Activated naive CD4-positive, alpha-beta T cell treated with anti-CD3 and anti-CD28 coated beads for 36 hours (primary cell): Measurements from ENCODE around the gene ARHGAP8. TPM values are rescaled to one million over a fixed set of nuclear protein-coding genes. Genes with fewer than 3 reads are reported as not detected.
"Not testable (repeated sequence)": the region's sequence is repeated elsewhere in the genome, so short reads cannot be mapped to it uniquely, and the experiment has no call there.

Source experiments
- CTCF ChIA-PET: fragments of 350-600 bp; sonication (Branson Sonifier 250); formaldehyde crosslinking; loops from one replicate; lab custom pipeline; 2021; ENCODE audit warnings: antibody characterized with exemption; lab: Charles Lee
- DNase-seq: peaks from one replicate; pipeline ENCODE4 v3.0.0-alpha.2; 2020
- H3K27ac Mint-ChIP-seq: one replicate; pipeline ENCODE4 v1.8.0; 2021; ENCODE audit warnings: mild to moderate bottlenecking, mixed read lengths
- H3K27me3 Mint-ChIP-seq: one replicate; pipeline ENCODE4 v1.8.0; 2021; ENCODE audit warnings: low read depth, mixed read lengths
- H3K36me3 Mint-ChIP-seq: one replicate; pipeline ENCODE4 v1.8.0; 2021; ENCODE audit warnings: low read depth, mixed read lengths
- H3K4me1 Mint-ChIP-seq: one replicate; pipeline ENCODE4 v1.8.0; 2021; ENCODE audit warnings: low read depth, mixed read lengths
- H3K4me3 Mint-ChIP-seq: one replicate; pipeline ENCODE4 v1.8.0; 2021; ENCODE audit warnings: mild to moderate bottlenecking, moderate library complexity, mixed read lengths
- H3K9me3 Mint-ChIP-seq: one replicate; pipeline ENCODE4 v1.8.0; 2021; ENCODE audit warnings: mixed read lengths
- intact Hi-C: fragments of 100-400 bp; cut with micrococcal nuclease; formaldehyde crosslinking; loops from one replicate; pipeline ENCODE4 v1.15.1; 2023
- total RNA-seq, 2 experiments: library from RNA; stranded (reverse); gene quantifications; one replicate each; pipeline ENCODE4 v1.2.3, GENCODE V29; 2021

The ARHGAP8 gene
- total RNA-seq, 2 experiments from 2014 or later: 1.6 to 2.7 TPM

DNA sequence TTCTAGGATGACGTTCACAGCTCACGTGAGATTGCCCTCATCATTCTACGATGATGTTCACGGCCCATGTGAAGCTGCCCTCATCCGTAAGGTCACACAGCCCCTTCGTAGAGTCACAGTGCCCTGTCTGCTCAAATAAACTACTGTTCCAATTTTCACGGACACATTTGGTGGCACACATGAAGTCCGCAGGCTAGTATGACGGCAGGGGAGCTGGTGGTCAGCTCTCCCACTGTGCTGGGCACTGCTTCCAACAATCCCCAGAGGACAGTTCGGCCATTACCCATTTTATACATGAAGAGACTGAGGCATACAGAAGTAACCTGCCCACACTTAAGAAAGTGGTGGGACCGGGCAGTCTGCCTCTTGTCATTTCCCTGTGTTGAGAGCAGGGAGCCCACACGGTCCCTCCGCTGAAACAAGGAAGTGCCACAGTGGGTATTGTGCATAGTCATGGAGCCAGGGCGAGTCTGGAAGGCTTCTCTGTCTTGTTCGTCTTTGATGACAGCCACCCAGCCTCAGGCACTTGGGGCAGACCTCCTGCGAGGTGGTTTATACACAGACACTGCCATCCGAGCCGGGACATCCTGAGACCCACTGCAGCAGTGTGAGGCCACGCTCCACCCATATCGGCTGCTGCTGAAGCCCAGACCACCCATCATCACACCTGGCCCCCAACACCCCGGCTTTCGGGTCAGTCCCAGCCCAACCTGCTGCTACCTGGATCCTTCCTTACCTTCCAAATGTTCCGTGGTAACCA is 143.1 kb downstream of the ARHGAP8 start:
- CTCF ChIA-PET: no interaction called here
- no peak for DNase-seq
- no peak overlapping the region for H3K27ac Mint-ChIP-seq
- no peak overlapping the region for H3K4me3 Mint-ChIP-seq
- intact Hi-C loops: no loop called here
- H3K27me3 Mint-ChIP-seq: no peaks in the 10 kb centered on the region
- no peaks in the 10 kb centered on the region for H3K4me1 Mint-ChIP-seq
- H3K9me3 Mint-ChIP-seq: no peaks in the 10 kb centered on the region
- no peaks in the 10 kb centered on the region for H3K36me3 Mint-ChIP-seq

GRCh38 chr22:44898236-44898635 is 145.9 kb downstream of the ARHGAP8 start:
- H3K27ac Mint-ChIP-seq: no peak overlapping the region
- intact Hi-C loops: no loop called here
- no peak for DNase-seq
- H3K36me3 Mint-ChIP-seq: no peaks in the 10 kb centered on the region
- H3K27me3 Mint-ChIP-seq: peaks cover 7% of the 10 kb centered on the region
- H3K9me3 Mint-ChIP-seq: peaks cover 18% of the 10 kb centered on the region
- CTCF ChIA-PET: no interaction called here
- no peaks in the 10 kb centered on the region for H3K4me1 Mint-ChIP-seq
- H3K4me3 Mint-ChIP-seq: no peak overlapping the region

GRCh38 chr22:44901301-44901700 is 148.9 kb downstream of the ARHGAP8 start:
- DNase-seq: no peak
- H3K9me3 Mint-ChIP-seq: peaks cover 18% of the 10 kb centered on the region
- H3K36me3 Mint-ChIP-seq: no peaks in the 10 kb centered on the region
- intact Hi-C loops: no loop called here
- H3K27ac Mint-ChIP-seq: no peak overlapping the region
- H3K27me3 Mint-ChIP-seq: peaks cover 23% of the 10 kb centered on the region
- CTCF ChIA-PET: interaction anchor here (0.7 kb wide), 1 partner anchor 102 kb away, joined by 3 read pairs; no protein-coding TSS in a partner anchor
- no peaks in the 10 kb centered on the region for H3K4me1 Mint-ChIP-seq
- H3K4me3 Mint-ChIP-seq: no peak overlapping the region

DNA sequence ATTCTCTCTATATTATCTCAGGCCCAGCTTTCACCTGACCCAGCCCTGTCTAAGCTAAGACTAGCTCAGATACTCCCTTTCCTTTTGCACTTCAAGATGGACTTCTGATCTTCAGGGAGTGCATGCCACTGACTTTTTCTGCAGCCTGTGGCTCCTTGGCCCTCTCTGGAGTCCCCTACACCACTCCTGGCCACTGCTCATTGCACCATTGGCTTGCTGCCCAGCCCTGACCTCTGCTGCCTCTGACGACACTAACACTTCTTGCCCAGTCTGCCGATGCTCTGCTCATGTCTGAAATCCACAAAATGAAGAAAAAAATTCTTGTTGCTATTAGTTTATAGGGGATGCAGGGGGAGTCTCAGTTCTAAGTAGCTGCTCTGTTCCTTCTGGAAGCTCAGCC is 150.8 kb downstream of the ARHGAP8 start:
- CTCF ChIA-PET, H3K36me3 Mint-ChIP-seq, H3K4me1 Mint-ChIP-seq, DNase-seq, H3K27ac Mint-ChIP-seq, H3K4me3 Mint-ChIP-seq, intact Hi-C loops: not testable (repeated sequence)
- peaks cover 18% of the 10 kb centered on the region for H3K9me3 Mint-ChIP-seq
- H3K27me3 Mint-ChIP-seq: peaks cover 24% of the 10 kb centered on the region

DNA sequence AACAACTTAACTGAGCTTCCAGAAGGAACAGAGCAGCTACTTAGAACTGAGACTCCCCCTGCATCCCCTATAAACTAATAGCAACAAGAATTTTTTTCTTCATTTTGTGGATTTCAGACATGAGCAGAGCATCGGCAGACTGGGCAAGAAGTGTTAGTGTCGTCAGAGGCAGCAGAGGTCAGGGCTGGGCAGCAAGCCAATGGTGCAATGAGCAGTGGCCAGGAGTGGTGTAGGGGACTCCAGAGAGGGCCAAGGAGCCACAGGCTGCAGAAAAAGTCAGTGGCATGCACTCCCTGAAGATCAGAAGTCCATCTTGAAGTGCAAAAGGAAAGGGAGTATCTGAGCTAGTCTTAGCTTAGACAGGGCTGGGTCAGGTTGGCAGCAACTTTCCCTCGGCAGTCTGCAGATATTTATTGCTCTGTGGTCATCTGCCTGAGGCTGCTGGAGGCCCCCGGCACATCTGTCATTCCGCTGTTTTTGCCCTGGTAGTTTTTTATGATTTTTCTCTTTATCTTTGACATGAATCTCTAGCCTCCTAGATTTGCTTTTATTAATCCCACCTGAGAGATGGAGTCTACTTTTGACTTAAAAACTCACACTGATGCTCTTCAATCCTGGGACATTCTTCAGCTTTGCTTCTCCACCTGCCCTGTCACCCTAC is 152.2 kb downstream of the ARHGAP8 start:
- CTCF ChIA-PET, H3K4me3 Mint-ChIP-seq, DNase-seq, H3K36me3 Mint-ChIP-seq, intact Hi-C loops, H3K27ac Mint-ChIP-seq, H3K4me1 Mint-ChIP-seq: not testable (repeated sequence)
- Mint-ChIP-seq H3K27me3 (peaks cover 25% of the 10 kb centered on the region), H3K9me3 (peaks cover 18% of the 10 kb centered on the region)

DNA sequence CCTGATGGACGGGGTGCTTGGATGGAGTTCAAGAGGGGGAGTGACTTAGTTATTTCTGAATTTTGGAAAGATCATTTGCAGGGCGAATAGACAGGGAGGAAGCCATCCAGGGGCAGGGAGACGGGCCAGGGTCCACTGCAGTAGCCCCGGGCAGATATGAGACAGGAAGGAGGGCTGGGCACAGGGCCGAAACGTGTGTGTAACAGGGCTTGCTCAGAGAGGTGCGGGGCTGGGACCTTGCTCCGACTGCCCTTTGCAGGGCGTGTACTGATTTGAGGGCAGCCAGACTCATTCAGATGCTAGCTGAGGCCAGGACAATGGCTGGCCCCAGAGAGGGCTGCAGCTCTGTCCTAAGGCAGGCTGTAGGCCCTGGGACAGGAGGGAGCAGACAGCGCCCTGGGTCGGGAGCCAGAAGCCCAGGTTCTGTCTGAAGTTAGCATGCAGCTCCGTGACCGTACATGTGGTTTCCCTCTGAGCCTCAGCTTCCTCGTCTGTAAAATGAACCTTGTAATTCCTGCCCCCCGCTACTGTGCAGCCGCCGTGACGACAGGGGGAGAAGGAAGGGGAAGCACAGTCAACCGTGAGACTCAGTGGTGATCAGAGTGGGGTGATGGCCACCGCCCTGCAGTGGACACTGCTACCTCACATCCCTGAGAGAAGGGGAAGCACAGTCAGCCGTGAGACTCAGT is 154.0 kb downstream of the ARHGAP8 start:
- no peak for DNase-seq
- CTCF ChIA-PET: no interaction called here
- Mint-ChIP-seq H3K27ac (no peak overlapping the region), H3K4me3 (no peak overlapping the region), H3K36me3 (no peaks in the 10 kb centered on the region), H3K27me3 (peaks cover 29% of the 10 kb centered on the region), H3K9me3 (peaks cover 19% of the 10 kb centered on the region), H3K4me1 (no peaks in the 10 kb centered on the region)
- intact Hi-C loops: no loop called here

- peaks cover 29% of the 10 kb centered on the region for H3K27me3 Mint-ChIP-seq
These were observed 154.7 kb downstream of the ARHGAP8 start for GRCh38 chr22:44906999-44907644.

GRCh38 chr22:44907765-44908737 is 155.7 kb downstream of the ARHGAP8 start:
- peaks cover 14% of the 10 kb centered on the region for H3K9me3 Mint-ChIP-seq
- no peak overlapping the region for H3K27ac Mint-ChIP-seq
- DNase-seq: no peak
- H3K4me1 Mint-ChIP-seq: no peaks in the 10 kb centered on the region
- no peak overlapping the region for H3K4me3 Mint-ChIP-seq
- CTCF ChIA-PET: no interaction called here
- H3K27me3 Mint-ChIP-seq: peaks cover 23% of the 10 kb centered on the region
- H3K36me3 Mint-ChIP-seq: no peaks in the 10 kb centered on the region
- intact Hi-C loops: no loop called here

More at GRCh38 chr22:44906999-44907644, 154.7 kb downstream of the ARHGAP8 start:
- Mint-ChIP-seq H3K4me1 (no peaks in the 10 kb centered on the region), H3K4me3 (no peak overlapping the region), H3K9me3 (peaks cover 15% of the 10 kb centered on the region), H3K36me3 (no peaks in the 10 kb centered on the region), H3K27ac (no peak overlapping the region)
- intact Hi-C loops: no loop called here
- CTCF ChIA-PET: no interaction called here
- no peak for DNase-seq

DNA sequence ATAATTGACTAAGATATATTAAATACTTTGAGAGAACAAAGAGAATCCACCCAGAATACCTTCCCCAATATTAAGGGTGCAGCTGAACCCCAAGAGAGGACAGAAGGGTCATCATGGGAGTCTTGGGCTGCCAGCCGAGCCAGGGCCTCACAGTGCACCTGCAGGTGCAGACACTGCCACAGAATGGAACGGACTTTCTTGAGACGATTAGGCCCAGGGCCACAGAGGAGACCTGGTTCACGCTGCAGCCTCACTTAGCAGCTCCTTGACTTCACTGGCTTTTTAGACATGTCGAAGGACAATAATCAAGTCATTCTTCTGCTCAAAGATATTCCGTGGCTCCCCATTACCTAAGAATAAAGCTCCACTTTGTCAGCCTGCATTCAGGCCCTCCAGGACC is 156.9 kb downstream of the ARHGAP8 start:
- H3K27ac Mint-ChIP-seq: no peak overlapping the region
- H3K36me3 Mint-ChIP-seq: no peaks in the 10 kb centered on the region
- H3K9me3 Mint-ChIP-seq: peaks cover 14% of the 10 kb centered on the region
- no peak for DNase-seq
- intact Hi-C loops: no loop called here
- no peak overlapping the region for H3K4me3 Mint-ChIP-seq
- CTCF ChIA-PET: interaction anchor here (0.6 kb wide), 1 partner anchor 10 kb away, joined by 3 read pairs; no protein-coding TSS in a partner anchor
- H3K27me3 Mint-ChIP-seq: peaks cover 20% of the 10 kb centered on the region
- no peaks in the 10 kb centered on the region for H3K4me1 Mint-ChIP-seq
